Amygdala (tissue), 56 donors: ENCODE data around the gene FGD4.
"Not testable (repeated sequence)": the region's sequence is repeated elsewhere in the genome, so short reads cannot be mapped to it uniquely, and the experiment has no call there.

Experiments
- DNase-seq, 56 donors: peaks; one replicate each; lab custom pipeline; 2025; lab: John Stamatoyannopoulos, UW

The FGD4 gene

GRCh38 chr12:32515137-32515873, 115.9 kb downstream of the FGD4 start:
- no peak for DNase-seq

- DNase-seq: no peak
Observed at GRCh38 chr12:32516230-32516629, 116.9 kb downstream of the FGD4 start.

GRCh38 chr12:32517966-32518365, 118.6 kb downstream of the FGD4 start:
- no peak for DNase-seq

- DNase-seq: no peak
Observed at GRCh38 chr12:32519047-32519446, 119.7 kb downstream of the FGD4 start.

GRCh38 chr12:32522331-32523221, 123.2 kb downstream of the FGD4 start:
- DNase-seq: peak in 3 of 56 donors; percentile 5 to 53 (median 21)

- DNase-seq: not testable (repeated sequence)
Observed at GRCh38 chr12:32525802-32526201, 126.4 kb downstream of the FGD4 start.

- DNase-seq: not testable (repeated sequence)
Observed at GRCh38 chr12:32526343-32526742, 127.0 kb downstream of the FGD4 start.

GRCh38 chr12:32532422-32532821, 133.1 kb downstream of the FGD4 start:
- DNase-seq: no peak

- DNase-seq: no peak
Observed at GRCh38 chr12:32532951-32533350, 133.6 kb downstream of the FGD4 start.

- not testable (repeated sequence) for DNase-seq
Observed at GRCh38 chr12:32533506-32533905, 134.1 kb downstream of the FGD4 start.

GRCh38 chr12:32533971-32534590, 134.7 kb downstream of the FGD4 start:
- DNase-seq: peak in 4 of 56 donors; percentile 9 to 14 (median 12)

GRCh38 chr12:32534698-32535097, 135.3 kb downstream of the FGD4 start:
- no peak for DNase-seq

- peak in 53 of 56 donors; percentile 15 to 88 (median 63) for DNase-seq
Observed at GRCh38 chr12:32535288-32535999, 136.1 kb downstream of the FGD4 start.

- DNase-seq: no peak
Observed at GRCh38 chr12:32536000-32536345, 136.6 kb downstream of the FGD4 start.

- no peak for DNase-seq
Observed at GRCh38 chr12:32541754-32542374, 142.5 kb downstream of the FGD4 start.

- no peak for DNase-seq
Observed at GRCh38 chr12:32542428-32543229, 143.3 kb downstream of the FGD4 start.

- DNase-seq: no peak
Observed at GRCh38 chr12:32544893-32545292, 145.5 kb downstream of the FGD4 start.

GRCh38 chr12:32545413-32545980, 146.1 kb downstream of the FGD4 start:
- no peak for DNase-seq

- DNase-seq: no peak
Observed at GRCh38 chr12:32546272-32546671, 146.9 kb downstream of the FGD4 start.
